ENCODE data around the gene RASGEF1C. TPM values are rescaled to one million over a fixed set of nuclear protein-coding genes. Genes with fewer than 3 reads are reported as not detected.

The RASGEF1C gene
- polyA plus RNA-seq, 3 donors, result not detected

GRCh38 chr5:180180421-180180820, 28.6 kb downstream of the RASGEF1C start:
- Mint-ChIP-seq H3K4me1 (peaks cover 11% of the 10 kb centered on the region), H3K36me3 (no peaks in the 10 kb centered on the region), H3K4me3 (no peak overlapping the region), H3K27me3 (ENCODE audit: low read depth in 3 of 3) (peaks cover 3 to 9% (median 4%) of the 10 kb centered on the region in 3 donors), H3K9me3 (peaks cover 2 to 28% (median 18%) of the 10 kb centered on the region in 7 donors), H3K27ac (no peak overlapping the region)
- no peaks in the 10 kb centered on the region for H3K27me3 ChIP-seq (ENCODE audit: control insufficient read depth in 2 of 2, insufficient read depth in 2 of 2, low read length in 2 of 2)
- H4K20me1 ChIP-seq (ENCODE audit: insufficient read depth, low read length), result no peaks in the 10 kb centered on the region
- H2AFZ ChIP-seq (ENCODE audit: insufficient read depth, low read depth, low read length, poor library complexity, severe bottlenecking), result no peak overlapping the region
- H3K9ac ChIP-seq (ENCODE audit: insufficient read depth, low read length, poor library complexity, severe bottlenecking), result no peak overlapping the region
- no peak for TF ChIP-seq CTCF (IDR thresholded peaks at IDR 0.05)
- no peak for DNase-seq
- no peak overlapping the region for H3K4me2 ChIP-seq (replicated peaks; ENCODE audit: extremely low read depth, low read length, poor library complexity, severe bottlenecking)
- no peak overlapping the region for H3K27ac ChIP-seq (ENCODE audit: low read depth in 1 of 2, low read length in 2 of 2)
- H3K36me3 ChIP-seq (replicated peaks in 1 of 2; ENCODE audit: control insufficient read depth in 1 of 2, insufficient read depth in 2 of 2, low read length in 2 of 2), result no peaks in the 10 kb centered on the region
- peaks cover 12 to 14% of the 10 kb centered on the region in 2 donors for H3K4me1 ChIP-seq (ENCODE audit: control insufficient read depth in 1 of 2, insufficient read depth in 2 of 2, low read length in 2 of 2)
- H3K79me2 ChIP-seq (ENCODE audit: insufficient read depth, low read length), result no peaks in the 10 kb centered on the region
- intact Hi-C loops (cut with micrococcal nuclease), result no loop called here
- peaks cover 5 to 18% of the 10 kb centered on the region in 2 donors for H3K9me3 ChIP-seq (replicated peaks in 1 of 2; ENCODE audit: control insufficient read depth in 1 of 2, insufficient read depth in 1 of 2, low read length in 2 of 2)
- 78% methylated on average over 2 of the region's 6 CpGs for WGBS (ENCODE audit: insufficient coverage)
- no peak overlapping the region for H3K4me3 ChIP-seq (replicated peaks in 1 of 3; ENCODE audit: low read depth in 2 of 3, low read length in 3 of 3)

GRCh38 chr5:180179442-180180420, 29.3 kb downstream of the RASGEF1C start:
- H3K9me3 Mint-ChIP-seq, result peaks cover 2 to 24% (median 14%) of the 10 kb centered on the region in 7 donors
- no peak overlapping the region for H3K4me2 ChIP-seq (replicated peaks; ENCODE audit: extremely low read depth, low read length, poor library complexity, severe bottlenecking)
- no peak overlapping the region for H3K27ac Mint-ChIP-seq
- H3K9ac ChIP-seq (ENCODE audit: insufficient read depth, low read length, poor library complexity, severe bottlenecking), result no peak overlapping the region
- intact Hi-C loops (cut with micrococcal nuclease), result no loop called here
- WGBS (ENCODE audit: insufficient coverage), result 76% methylated on average over 11 of the region's 23 CpGs
- H3K4me3 ChIP-seq (replicated peaks in 1 of 3; ENCODE audit: low read depth in 2 of 3, low read length in 3 of 3), result no peak overlapping the region
- no peaks in the 10 kb centered on the region for H4K20me1 ChIP-seq (ENCODE audit: insufficient read depth, low read length)
- H3K4me1 Mint-ChIP-seq, result peaks cover 11% of the 10 kb centered on the region
- no peaks in the 10 kb centered on the region for H3K79me2 ChIP-seq (ENCODE audit: insufficient read depth, low read length)
- H3K27me3 Mint-ChIP-seq (ENCODE audit: low read depth in 3 of 3), result peaks cover 3 to 9% (median 4%) of the 10 kb centered on the region in 3 donors
- no peak overlapping the region for H3K27ac ChIP-seq (ENCODE audit: low read depth in 1 of 2, low read length in 2 of 2)
- no peak for TF ChIP-seq CTCF (IDR thresholded peaks at IDR 0.05)
- H3K27me3 ChIP-seq (ENCODE audit: control insufficient read depth in 2 of 2, insufficient read depth in 2 of 2, low read length in 2 of 2), result no peaks in the 10 kb centered on the region
- peaks cover 5 to 15% of the 10 kb centered on the region in 2 donors for H3K9me3 ChIP-seq (replicated peaks in 1 of 2; ENCODE audit: control insufficient read depth in 1 of 2, insufficient read depth in 1 of 2, low read length in 2 of 2)
- H3K4me3 Mint-ChIP-seq, result no peak overlapping the region
- peaks cover 12 to 14% of the 10 kb centered on the region in 2 donors for H3K4me1 ChIP-seq (ENCODE audit: control insufficient read depth in 1 of 2, insufficient read depth in 2 of 2, low read length in 2 of 2)
- H3K36me3 ChIP-seq (replicated peaks in 1 of 2; ENCODE audit: control insufficient read depth in 1 of 2, insufficient read depth in 2 of 2, low read length in 2 of 2), result no peaks in the 10 kb centered on the region
- no peak for DNase-seq
- H3K36me3 Mint-ChIP-seq, result no peaks in the 10 kb centered on the region
- H2AFZ ChIP-seq (ENCODE audit: insufficient read depth, low read depth, low read length, poor library complexity, severe bottlenecking), result no peak overlapping the region
